Measurements from ENCODE around the gene ZDHHC14.

ZDHHC14 gene

GRCh38 chr6:157592541-157592940, 211.6 kb downstream of the ZDHHC14 start:
- no peak for DNase-seq (ENCODE audit: low read depth, low spot score)
- no peak for TF ChIP-seq CTCF (IDR thresholded peaks at IDR 0.05; ENCODE audit: low read depth, low read length)
- in situ Hi-C loops (cut with HindIII; ENCODE audit: low sequenced_read_pairs): no loop called here
- no peak overlapping the region for H3K4me3 ChIP-seq (ENCODE audit: low read depth, low read length)

GRCh38 chr6:157592980-157593379, 212.0 kb downstream of the ZDHHC14 start:
- in situ Hi-C loops (cut with HindIII; ENCODE audit: low sequenced_read_pairs): no loop called here
- H3K4me3 ChIP-seq (ENCODE audit: low read depth, low read length): no peak overlapping the region
- DNase-seq (ENCODE audit: low read depth, low spot score): no peak
- TF ChIP-seq CTCF (IDR thresholded peaks at IDR 0.05; ENCODE audit: low read depth, low read length): no peak

GRCh38 chr6:157593596-157593995, 212.6 kb downstream of the ZDHHC14 start:
- in situ Hi-C loops (cut with HindIII; ENCODE audit: low sequenced_read_pairs): no loop called here
- no peak overlapping the region for H3K4me3 ChIP-seq (ENCODE audit: low read depth, low read length)
- no peak for TF ChIP-seq CTCF (IDR thresholded peaks at IDR 0.05; ENCODE audit: low read depth, low read length)
- DNase-seq (ENCODE audit: low read depth, low spot score): no peak

GRCh38 chr6:157594292-157594691, 213.3 kb downstream of the ZDHHC14 start:
- in situ Hi-C loops (cut with HindIII; ENCODE audit: low sequenced_read_pairs): no loop called here
- no peak for TF ChIP-seq CTCF (IDR thresholded peaks at IDR 0.05; ENCODE audit: low read depth, low read length)
- no peak for DNase-seq (ENCODE audit: low read depth, low spot score)
- no peak overlapping the region for H3K4me3 ChIP-seq (ENCODE audit: low read depth, low read length)

- no peak for TF ChIP-seq CTCF (IDR thresholded peaks at IDR 0.05; ENCODE audit: low read depth, low read length)
- in situ Hi-C loops (cut with HindIII; ENCODE audit: low sequenced_read_pairs): no loop called here
- no peak for DNase-seq (ENCODE audit: low read depth, low spot score)
These were observed 214.8 kb downstream of the ZDHHC14 start for GRCh38 chr6:157595768-157596167.

GRCh38 chr6:157596461-157596860, 215.5 kb downstream of the ZDHHC14 start:
- DNase-seq (ENCODE audit: low read depth, low spot score): no peak
- no peak for TF ChIP-seq CTCF (IDR thresholded peaks at IDR 0.05; ENCODE audit: low read depth, low read length)
- H3K4me3 ChIP-seq (ENCODE audit: low read depth, low read length): no peak overlapping the region
- in situ Hi-C loops (cut with HindIII; ENCODE audit: low sequenced_read_pairs): no loop called here

More at GRCh38 chr6:157595768-157596167, 214.8 kb downstream of the ZDHHC14 start:
- no peak overlapping the region for H3K4me3 ChIP-seq (ENCODE audit: low read depth, low read length)

- TF ChIP-seq CTCF (IDR thresholded peaks at IDR 0.05; ENCODE audit: low read depth, low read length): no peak
- no peak for DNase-seq (ENCODE audit: low read depth, low spot score)
- in situ Hi-C loops (cut with HindIII; ENCODE audit: low sequenced_read_pairs): no loop called here
- no peak overlapping the region for H3K4me3 ChIP-seq (ENCODE audit: low read depth, low read length)
These were observed 215.9 kb downstream of the ZDHHC14 start for GRCh38 chr6:157596886-157597285.

Measured in astrocyte of the spinal cord (primary cell).